ENCODE results near the gene TMEM237.

Gene TMEM237

GRCh38 chr2:201622306-201622970, 20.9 kb downstream of the TMEM237 start:
- H3K36me3 ChIP-seq (replicated peaks; ENCODE audit: low read depth, low read length) = peaks cover 3% of the 10 kb centered on the region
- no peak overlapping the region for H3K4me3 ChIP-seq (ENCODE audit: low read length)
- H4K20me1 ChIP-seq (ENCODE audit: insufficient read depth, low read length) = no peaks in the 10 kb centered on the region
- H3K9me3 ChIP-seq (ENCODE audit: insufficient read depth, low read length) = no peaks in the 10 kb centered on the region
- no peak overlapping the region for H3K9ac ChIP-seq (ENCODE audit: low read length)
- TF ChIP-seq EZH2phosphoT487 (IDR thresholded peaks at IDR 0.05; ENCODE audit: low read depth) = no peak
- TF ChIP-seq CTCF (IDR thresholded peaks at IDR 0.05; ENCODE audit: low read depth, low read length) = no peak
- no peaks in the 10 kb centered on the region for H3K79me2 ChIP-seq (ENCODE audit: low read length)
- no peaks in the 10 kb centered on the region for H3K4me1 ChIP-seq (ENCODE audit: low read length)
- no peaks in the 10 kb centered on the region for H3K27me3 ChIP-seq (ENCODE audit: low read depth, low read length)
- H3K27ac ChIP-seq (ENCODE audit: low read length) = no peak overlapping the region
- H3K4me2 ChIP-seq (ENCODE audit: low read length) = no peak overlapping the region
- H2AFZ ChIP-seq (ENCODE audit: low read depth, low read length) = no peak overlapping the region

GRCh38 chr2:201621293-201621999, 21.9 kb downstream of the TMEM237 start:
- no peaks in the 10 kb centered on the region for H3K36me3 ChIP-seq (replicated peaks; ENCODE audit: low read depth, low read length)

GRCh38 chr2:201618744-201619662, 24.3 kb downstream of the TMEM237 start:
- Histone ChIP-seq H3K9ac (ENCODE audit: low read length) (no peak overlapping the region), H3K27ac (ENCODE audit: low read length) (no peak overlapping the region), H3K27me3 (ENCODE audit: low read depth, low read length) (no peaks in the 10 kb centered on the region), H3K4me2 (ENCODE audit: low read length) (no peak overlapping the region), H3K79me2 (ENCODE audit: low read length) (no peaks in the 10 kb centered on the region), H3K9me3 (ENCODE audit: insufficient read depth, low read length) (no peaks in the 10 kb centered on the region), H3K36me3 (replicated peaks; ENCODE audit: low read depth, low read length) (no peaks in the 10 kb centered on the region), H3K4me1 (ENCODE audit: low read length) (no peaks in the 10 kb centered on the region), H2AFZ (ENCODE audit: low read depth, low read length) (no peak overlapping the region), H4K20me1 (ENCODE audit: insufficient read depth, low read length) (no peaks in the 10 kb centered on the region), H3K4me3 (ENCODE audit: low read length) (no peak overlapping the region)
- TF ChIP-seq EZH2phosphoT487 (IDR thresholded peaks at IDR 0.05; ENCODE audit: low read depth) (no peak), CTCF (IDR thresholded peaks at IDR 0.05; ENCODE audit: low read depth, low read length) (no peak)

More at GRCh38 chr2:201621293-201621999, 21.9 kb downstream of the TMEM237 start:
- no peak overlapping the region for H3K9ac ChIP-seq (ENCODE audit: low read length)
- H3K9me3 ChIP-seq (ENCODE audit: insufficient read depth, low read length) = no peaks in the 10 kb centered on the region
- no peak overlapping the region for H2AFZ ChIP-seq (ENCODE audit: low read depth, low read length)
- no peaks in the 10 kb centered on the region for H4K20me1 ChIP-seq (ENCODE audit: insufficient read depth, low read length)
- H3K4me3 ChIP-seq (ENCODE audit: low read length) = no peak overlapping the region
- no peaks in the 10 kb centered on the region for H3K27me3 ChIP-seq (ENCODE audit: low read depth, low read length)
- TF ChIP-seq EZH2phosphoT487 (IDR thresholded peaks at IDR 0.05; ENCODE audit: low read depth) = no peak
- no peak for TF ChIP-seq CTCF (IDR thresholded peaks at IDR 0.05; ENCODE audit: low read depth, low read length)
- no peaks in the 10 kb centered on the region for H3K4me1 ChIP-seq (ENCODE audit: low read length)
- no peaks in the 10 kb centered on the region for H3K79me2 ChIP-seq (ENCODE audit: low read length)
- no peak overlapping the region for H3K4me2 ChIP-seq (ENCODE audit: low read length)
- H3K27ac ChIP-seq (ENCODE audit: low read length) = no peak overlapping the region

- Histone ChIP-seq H3K27me3 (ENCODE audit: low read depth, low read length) (peaks cover 7% of the 10 kb centered on the region; the same call in 1 of the 2 replicates), H3K4me2 (ENCODE audit: low read length) (no peak overlapping the region), H3K27ac (ENCODE audit: low read length) (no peak overlapping the region), H3K4me1 (ENCODE audit: low read length) (no peaks in the 10 kb centered on the region), H2AFZ (ENCODE audit: low read depth, low read length) (no peak overlapping the region), H3K79me2 (ENCODE audit: low read length) (no peaks in the 10 kb centered on the region), H3K9me3 (ENCODE audit: insufficient read depth, low read length) (no peaks in the 10 kb centered on the region), H3K9ac (ENCODE audit: low read length) (no peak overlapping the region), H3K4me3 (ENCODE audit: low read length) (no peak overlapping the region), H3K36me3 (replicated peaks; ENCODE audit: low read depth, low read length) (no peaks in the 10 kb centered on the region), H4K20me1 (ENCODE audit: insufficient read depth, low read length) (no peaks in the 10 kb centered on the region)
- TF ChIP-seq EZH2phosphoT487 (IDR thresholded peaks at IDR 0.05; ENCODE audit: low read depth) (no peak), CTCF (IDR thresholded peaks at IDR 0.05; ENCODE audit: low read depth, low read length) (no peak)
Observed at GRCh38 chr2:201608021-201608420, 35.3 kb downstream of the TMEM237 start.

Data from OCI-LY3 (cell line).